DOHH2 (cell line): ENCODE results near the gene NKTR.

ENCODE experiments used
- H3F3A ChIP-seq: fragments of 200-600 bp; sonication (generic), shearing (Covaris generic); 2 replicates; pipeline ENCODE4 v1.6.0; 2016; ENCODE audit warnings: antibody characterized with exemption, mild to moderate bottlenecking; ENCODE audit not compliant: control insufficient read depth, insufficient read depth
- H3K27ac ChIP-seq: fragments of 200-600 bp; sonication (generic); 2 replicates; pipeline ENCODE4 v1.5.1; 2014; ENCODE audit warnings: low read depth, mild to moderate bottlenecking, low read length, moderate library complexity
- H3K27me3 ChIP-seq: fragments of 200-600 bp; sonication (generic); 2 replicates; pipeline ENCODE4 v1.6.1; 2014; ENCODE audit warnings: mild to moderate bottlenecking, low read length, mixed read lengths; ENCODE audit not compliant: control insufficient read depth
- H3K36me3 ChIP-seq: fragments of 200-600 bp; sonication (generic); 2 replicates; pipeline ENCODE4 v1.6.1; 2014; ENCODE audit warnings: mild to moderate bottlenecking, low read length, moderate library complexity, mixed read lengths; ENCODE audit not compliant: control insufficient read depth
- H3K4me1 ChIP-seq: fragments of 200-600 bp; sonication (generic); 2 replicates; pipeline ENCODE4 v1.6.1; 2014; ENCODE audit warnings: mild to moderate bottlenecking, low read length, mixed read lengths; ENCODE audit not compliant: control insufficient read depth
- H3K4me2 ChIP-seq: fragments of 200-600 bp; sonication (generic); 2 replicates; pipeline ENCODE4 v1.6.0; 2014; ENCODE audit warnings: mild to moderate bottlenecking, low read length, moderate library complexity
- H3K4me3 ChIP-seq: fragments of 200-600 bp; sonication (generic); 2 replicates; pipeline ENCODE4 v1.5.1; 2014; ENCODE audit warnings: mild to moderate bottlenecking, low read length, mixed read lengths
- H3K79me2 ChIP-seq: fragments of 200-600 bp; sonication (generic); 2 replicates; pipeline ENCODE4 v1.6.1; 2014; ENCODE audit warnings: mild to moderate bottlenecking, low read length, mixed read lengths; ENCODE audit not compliant: control insufficient read depth
- H3K9me2 ChIP-seq: fragments of 200-600 bp; sonication (generic); replicated peaks from 2 replicates; pipeline ENCODE4 v1.6.1; 2014; ENCODE audit warnings: mild to moderate bottlenecking, low read length, mixed read lengths; ENCODE audit not compliant: control insufficient read depth
- H3K9me3 ChIP-seq: fragments of 200-600 bp; sonication (generic); 2 replicates; pipeline ENCODE4 v1.6.1; 2014; ENCODE audit warnings: antibody characterized with exemption, low read length, mixed read lengths; ENCODE audit not compliant: control insufficient read depth, insufficient read depth
- H4K20me1 ChIP-seq: fragments of 200-600 bp; sonication (generic); 2 replicates; pipeline ENCODE4 v1.6.0; 2014; ENCODE audit warnings: low read depth, mild to moderate bottlenecking, antibody characterized with exemption, low read length, moderate library complexity; ENCODE audit not compliant: control insufficient read depth, insufficient read depth
- CTCF ChIP-seq: fragments of 200-600 bp; sonication (generic); IDR thresholded peaks from one replicate; pipeline ENCODE4 v1.5.1; 2014; ENCODE audit warnings: antibody characterized with exemption, mild to moderate bottlenecking, low read depth, low read length; ENCODE audit not compliant: poor library complexity, severe bottlenecking
- EZH2phosphoT487 ChIP-seq: fragments of 200-600 bp; sonication (generic); IDR thresholded peaks from 2 replicates; pipeline ENCODE4 v1.6.1; 2017; ENCODE audit warnings: borderline replicate concordance, mild to moderate bottlenecking, antibody characterized with exemption, low read length, moderate library complexity, mixed read lengths

NKTR gene

GRCh38 chr3:42588625-42589024, 11.9 kb upstream of the NKTR start:
- Histone ChIP-seq H3F3A (peaks cover 3% of the 10 kb centered on the region; the same call in 1 of the 2 replicates), H3K4me3 (no peak overlapping the region), H3K9me3 (no peaks in the 10 kb centered on the region), H3K27ac (no peak overlapping the region), H3K79me2 (peaks cover 38% of the 10 kb centered on the region), H3K4me1 (peaks cover 31% of the 10 kb centered on the region), H3K27me3 (no peaks in the 10 kb centered on the region), H3K4me2 (no peak overlapping the region), H3K9me2 (no peaks in the 10 kb centered on the region), H3K36me3 (peaks cover 28% of the 10 kb centered on the region), H4K20me1 (no peaks in the 10 kb centered on the region)
- TF ChIP-seq EZH2phosphoT487 (no peak), CTCF (no peak)

GRCh38 chr3:42589382-42590109, 10.9 kb upstream of the NKTR start:
- Histone ChIP-seq H3K27ac (peak overlapping the region; percentile 74), H3K79me2 (peaks cover 41% of the 10 kb centered on the region), H3K36me3 (peaks cover 37% of the 10 kb centered on the region), H3K9me3 (no peaks in the 10 kb centered on the region), H4K20me1 (no peaks in the 10 kb centered on the region), H3F3A (peaks cover 9% of the 10 kb centered on the region; the same call in 1 of the 2 replicates), H3K4me3 (peak overlapping the region; percentile 85), H3K4me1 (peaks cover 38% of the 10 kb centered on the region), H3K27me3 (no peaks in the 10 kb centered on the region), H3K9me2 (no peaks in the 10 kb centered on the region), H3K4me2 (peak overlapping the region; percentile 98)
- TF ChIP-seq CTCF (no peak), EZH2phosphoT487 (no peak)

GRCh38 chr3:42590989-42591756, 9.3 kb upstream of the NKTR start:
- H3K36me3 ChIP-seq: peaks cover 51% of the 10 kb centered on the region
- H3K9me3 ChIP-seq: no peaks in the 10 kb centered on the region
- peak overlapping the region; percentile 78 for H3K4me3 ChIP-seq
- peak overlapping the region; percentile 71 for H3K4me2 ChIP-seq
- no peaks in the 10 kb centered on the region for H3K9me2 ChIP-seq
- TF ChIP-seq CTCF (no peak), EZH2phosphoT487 (no peak)
- H3K4me1 ChIP-seq: peaks cover 40% of the 10 kb centered on the region
- peaks cover 53% of the 10 kb centered on the region for H3K79me2 ChIP-seq
- H3K27ac ChIP-seq: peak overlapping the region; percentile 48
- no peaks in the 10 kb centered on the region for H4K20me1 ChIP-seq
- peaks cover 22% of the 10 kb centered on the region for H3F3A ChIP-seq
- no peaks in the 10 kb centered on the region for H3K27me3 ChIP-seq
